OCI-LY1 (cell line): ENCODE results near the gene SH2D1A.

Experiments
- EZH2 ChIP-seq: fragments of 200-600 bp; sonication (generic), shearing (Covaris generic); IDR thresholded peaks from 2 replicates; pipeline ENCODE4 v1.8.0; 2017; ENCODE audit warnings: borderline replicate concordance, mixed run types, mild to moderate bottlenecking, antibody characterized with exemption, low read length, moderate library complexity, mixed read lengths
- TF ChIP-seq, protein P1 (sequence below): fragments of 200-600 bp; sonication (generic), shearing (Covaris generic); IDR thresholded peaks from 2 replicates; pipeline ENCODE4 v1.5.1; 2017; ENCODE audit warnings: mild to moderate bottlenecking, antibody characterized with exemption, low read length, moderate library complexity, mixed read lengths

DNA sequence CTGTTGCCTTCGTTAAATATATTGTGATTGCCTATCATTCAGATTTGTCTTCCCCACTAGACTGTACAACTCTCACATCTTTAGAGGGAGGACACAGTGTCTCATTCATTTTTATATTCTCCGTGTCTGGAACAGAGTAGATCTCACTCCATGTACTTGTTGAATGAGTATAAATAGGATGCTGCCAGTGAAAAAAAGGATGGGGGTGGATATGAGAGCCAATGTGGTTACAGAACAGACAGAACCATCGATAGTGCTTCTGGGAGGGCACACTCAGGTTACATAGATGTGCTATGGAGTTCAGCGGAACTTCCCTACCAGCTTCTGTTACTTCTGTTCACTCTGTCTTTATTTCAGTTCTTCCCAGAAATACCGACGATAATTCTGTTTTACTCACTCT lies 66.9 kb downstream of the SH2D1A start:
- TF ChIP-seq, protein P1, sequence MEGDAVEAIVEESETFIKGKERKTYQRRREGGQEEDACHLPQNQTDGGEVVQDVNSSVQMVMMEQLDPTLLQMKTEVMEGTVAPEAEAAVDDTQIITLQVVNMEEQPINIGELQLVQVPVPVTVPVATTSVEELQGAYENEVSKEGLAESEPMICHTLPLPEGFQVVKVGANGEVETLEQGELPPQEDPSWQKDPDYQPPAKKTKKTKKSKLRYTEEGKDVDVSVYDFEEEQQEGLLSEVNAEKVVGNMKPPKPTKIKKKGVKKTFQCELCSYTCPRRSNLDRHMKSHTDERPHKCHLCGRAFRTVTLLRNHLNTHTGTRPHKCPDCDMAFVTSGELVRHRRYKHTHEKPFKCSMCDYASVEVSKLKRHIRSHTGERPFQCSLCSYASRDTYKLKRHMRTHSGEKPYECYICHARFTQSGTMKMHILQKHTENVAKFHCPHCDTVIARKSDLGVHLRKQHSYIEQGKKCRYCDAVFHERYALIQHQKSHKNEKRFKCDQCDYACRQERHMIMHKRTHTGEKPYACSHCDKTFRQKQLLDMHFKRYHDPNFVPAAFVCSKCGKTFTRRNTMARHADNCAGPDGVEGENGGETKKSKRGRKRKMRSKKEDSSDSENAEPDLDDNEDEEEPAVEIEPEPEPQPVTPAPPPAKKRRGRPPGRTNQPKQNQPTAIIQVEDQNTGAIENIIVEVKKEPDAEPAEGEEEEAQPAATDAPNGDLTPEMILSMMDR = no peak
- TF ChIP-seq EZH2 = no peak
